Stimulated activated CD4-positive, alpha-beta T cell treated with anti-CD3 and anti-CD28 coated beads, TNF-alpha, amount 100 ng/mL, for 4 hours (primary cell): ENCODE data around the gene CATSPERB.
"Not testable (repeated sequence)": the region's sequence is repeated elsewhere in the genome, so short reads cannot be mapped to it uniquely, and the experiment has no call there.

Experiments used
- DNase-seq, 3 experiments: peaks; one replicate each; pipeline ENCODE4 v3.0.0-alpha.2; 2020; ENCODE audit warnings: low read depth in 3 of 3

CATSPERB gene

DNA sequence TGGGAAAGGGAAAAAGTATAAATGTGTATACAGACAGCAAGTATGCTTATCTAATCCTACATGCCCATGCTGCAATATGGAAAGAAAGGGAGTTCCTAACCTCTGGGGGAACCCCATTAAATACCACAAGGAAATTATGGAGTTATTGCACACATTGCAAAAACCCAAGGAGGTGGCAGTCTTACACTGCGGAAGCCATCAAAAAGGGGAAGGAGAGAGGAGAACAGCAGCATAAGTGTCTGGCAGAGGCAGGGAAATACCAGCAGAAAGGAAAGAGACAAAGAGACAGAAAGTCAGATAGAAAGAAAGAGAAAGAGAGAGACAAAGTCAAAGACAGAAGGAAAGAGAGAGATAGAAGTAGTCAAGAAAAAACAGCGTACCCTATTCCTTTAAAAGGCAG lies 64.8 kb downstream of the CATSPERB start:
- not testable (repeated sequence) for DNase-seq

DNA sequence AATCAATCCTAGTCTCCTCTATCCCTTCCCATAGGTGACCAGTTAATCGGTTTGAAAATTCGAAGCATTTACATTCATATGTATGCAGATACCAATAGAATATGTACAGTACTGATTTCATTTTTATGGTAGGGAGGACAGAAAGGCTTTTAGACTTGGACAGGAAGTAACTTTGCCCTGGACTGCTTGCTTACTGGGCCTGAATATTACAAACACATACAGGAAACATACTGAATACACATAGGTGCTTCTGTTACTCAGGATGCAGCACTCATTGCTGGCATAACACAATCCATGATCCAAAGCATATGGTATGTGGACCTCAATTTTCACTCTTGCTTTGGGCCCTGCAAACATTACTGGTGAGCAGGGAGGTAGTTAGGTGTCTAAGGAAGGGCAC lies 71.1 kb downstream of the CATSPERB start:
- no peak for DNase-seq

DNA sequence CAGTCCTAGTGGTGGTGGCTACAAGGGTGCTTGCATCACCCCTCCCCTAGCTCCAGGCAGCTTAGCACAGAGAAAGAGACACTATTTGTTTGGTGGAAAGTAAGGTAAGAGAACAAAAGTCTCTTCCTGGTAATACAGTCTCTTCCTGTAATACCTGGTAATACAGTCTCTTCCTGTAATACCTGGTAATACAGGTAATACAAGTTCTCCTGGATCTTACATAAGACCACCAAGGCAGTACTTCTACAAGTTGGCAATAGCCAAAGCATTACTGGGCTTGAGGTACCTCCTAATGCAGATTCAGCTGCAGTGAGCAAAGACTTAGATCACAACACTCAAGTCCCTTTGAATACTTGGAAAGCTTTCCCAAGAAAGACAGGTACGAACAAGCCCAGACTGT lies 77.0 kb downstream of the CATSPERB start:
- DNase-seq, result no peak

DNA sequence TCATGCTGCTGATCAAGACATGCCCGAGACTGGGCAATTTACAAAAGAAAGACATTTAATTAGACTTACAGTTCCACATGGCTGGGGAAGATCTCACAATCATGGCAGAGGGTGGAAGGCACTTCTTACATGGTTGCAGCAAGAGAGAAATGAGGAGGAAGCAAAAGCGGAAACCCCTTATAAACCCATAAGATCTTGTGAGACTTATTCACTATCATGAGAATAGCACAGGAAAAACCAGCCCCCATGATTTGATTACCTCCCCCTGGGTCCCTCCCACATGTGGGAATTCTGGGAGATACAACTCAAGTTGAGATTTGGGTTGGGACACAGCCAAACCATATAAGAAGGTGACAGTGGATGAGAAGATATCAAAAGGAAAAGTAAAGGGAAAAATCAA lies 78.4 kb downstream of the CATSPERB start:
- no peak for DNase-seq

DNA sequence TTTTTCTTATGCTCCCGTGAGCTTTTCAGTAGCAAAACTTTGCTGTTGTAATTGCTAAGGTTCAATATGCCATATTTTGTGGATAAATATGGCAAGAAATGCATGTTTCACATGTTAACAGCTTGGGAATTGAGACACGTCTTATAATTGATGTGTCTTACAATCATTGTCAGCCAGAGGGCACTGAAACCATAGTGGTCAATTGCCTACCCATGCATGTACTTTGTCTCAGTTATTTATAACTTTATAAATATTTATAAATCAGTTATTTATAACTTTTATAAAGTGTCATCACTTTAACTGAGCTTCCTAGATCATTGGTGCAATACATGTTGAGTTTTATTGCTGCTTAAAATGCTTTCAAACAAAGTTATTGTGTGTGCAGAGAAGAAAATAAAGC lies 82.0 kb downstream of the CATSPERB start:
- DNase-seq, result no peak

DNA sequence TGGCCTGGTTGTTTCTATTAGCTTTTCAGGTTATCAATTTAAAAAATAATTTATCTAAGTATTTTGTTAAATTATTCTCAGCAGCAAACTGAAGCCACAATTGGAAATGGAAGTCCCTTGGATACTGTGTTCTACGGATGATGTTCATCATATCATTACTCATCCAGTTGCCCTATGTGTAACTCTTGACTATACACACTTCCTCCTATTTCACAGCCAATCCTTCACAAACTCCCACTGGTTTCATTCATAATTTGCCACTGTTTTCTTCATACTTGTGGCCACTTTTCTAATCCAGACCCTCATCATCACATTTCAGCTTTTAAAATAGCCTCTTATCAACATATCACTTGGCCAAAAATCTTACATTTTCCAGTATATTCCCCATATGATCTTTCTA lies 84.0 kb downstream of the CATSPERB start:
- DNase-seq, result no peak

DNA sequence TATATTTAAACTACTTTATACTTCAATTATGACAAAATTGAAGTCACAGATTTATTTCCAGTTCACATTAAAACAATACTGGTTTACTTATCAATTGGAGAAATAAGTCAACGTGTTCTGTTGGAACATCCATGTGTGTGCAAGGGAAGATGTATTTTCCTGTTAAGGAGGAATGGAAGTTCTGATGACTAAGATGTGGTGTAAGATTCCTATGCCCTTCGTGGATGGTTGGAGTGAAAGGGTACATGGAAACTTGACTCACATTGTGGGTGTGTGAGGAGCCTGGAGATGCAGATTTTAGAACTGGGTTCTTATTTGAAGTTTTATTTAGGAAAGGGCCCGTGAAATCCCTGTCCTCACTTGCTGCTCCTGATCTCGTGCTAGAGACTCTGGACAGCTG lies 95.3 kb downstream of the CATSPERB start:
- DNase-seq, result no peak

DNA sequence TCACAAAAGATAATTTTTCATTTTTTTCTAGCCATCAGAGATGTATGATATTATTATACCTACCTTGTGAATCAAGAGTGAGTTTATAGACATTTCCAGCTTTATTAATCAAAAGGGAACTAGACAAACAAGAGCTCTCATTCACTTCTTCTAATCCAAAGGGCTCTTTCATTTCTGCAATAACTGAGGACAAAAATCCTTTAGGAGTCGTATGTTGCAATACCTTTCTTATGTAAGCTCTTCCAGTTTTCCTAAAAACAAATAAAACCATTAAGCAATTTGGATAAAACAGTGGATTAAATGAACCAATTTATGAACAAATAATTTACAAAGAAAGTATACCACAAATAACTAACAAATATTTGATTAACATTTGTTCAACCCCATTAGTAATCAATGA lies 107.1 kb downstream of the CATSPERB start:
- DNase-seq, result no peak

DNA sequence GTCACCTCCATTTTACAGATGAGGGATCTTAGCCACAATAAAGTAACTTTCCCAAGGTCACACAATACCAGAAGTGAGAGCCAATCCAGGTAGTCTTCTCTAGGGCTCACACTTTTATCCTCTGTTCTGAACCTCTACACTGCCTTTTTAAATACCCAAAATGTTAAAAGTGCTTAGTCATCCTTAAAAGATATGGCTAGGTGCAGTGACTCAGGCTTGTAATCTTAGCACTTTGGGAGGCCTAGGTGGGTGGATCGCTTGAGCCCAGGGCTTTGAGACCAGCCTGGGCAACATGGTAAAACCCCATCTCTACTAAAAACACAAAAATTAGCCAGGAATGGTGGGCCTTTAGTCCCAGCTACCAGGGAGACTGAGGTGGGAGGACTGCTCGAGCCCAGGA lies 117.7 kb downstream of the CATSPERB start:
- no peak for DNase-seq

DNA sequence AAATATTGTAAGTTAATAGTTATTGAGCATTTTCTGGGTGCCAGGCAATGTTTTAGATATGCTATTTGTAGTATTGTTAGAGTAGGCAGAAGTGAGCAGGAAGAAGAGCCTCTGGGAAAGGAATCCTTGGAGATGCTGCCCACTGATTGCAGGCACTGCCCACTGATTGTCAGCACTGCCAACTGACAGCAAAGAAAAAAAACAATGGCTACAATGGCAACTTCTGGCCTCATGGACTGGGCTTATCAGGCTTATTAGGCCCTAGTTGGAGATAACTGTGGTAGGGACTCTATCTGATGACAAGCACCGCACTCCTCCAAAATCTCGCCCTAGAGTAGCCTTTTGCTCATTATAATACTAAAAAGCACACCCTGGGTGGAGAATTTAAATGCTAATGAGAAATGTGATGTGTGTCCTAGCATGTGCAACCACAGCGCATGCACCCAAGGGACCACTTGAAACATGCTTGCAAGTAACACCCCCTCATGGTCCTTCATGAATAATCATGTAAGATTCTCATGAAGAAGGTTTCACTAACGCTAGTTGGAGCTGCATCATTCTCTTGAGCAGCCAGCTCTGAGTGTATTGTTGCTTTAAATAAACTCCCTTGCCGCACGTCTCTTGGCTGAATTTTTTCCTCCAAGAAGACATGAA lies 118.3 kb downstream of the CATSPERB start:
- no peak for DNase-seq

DNA sequence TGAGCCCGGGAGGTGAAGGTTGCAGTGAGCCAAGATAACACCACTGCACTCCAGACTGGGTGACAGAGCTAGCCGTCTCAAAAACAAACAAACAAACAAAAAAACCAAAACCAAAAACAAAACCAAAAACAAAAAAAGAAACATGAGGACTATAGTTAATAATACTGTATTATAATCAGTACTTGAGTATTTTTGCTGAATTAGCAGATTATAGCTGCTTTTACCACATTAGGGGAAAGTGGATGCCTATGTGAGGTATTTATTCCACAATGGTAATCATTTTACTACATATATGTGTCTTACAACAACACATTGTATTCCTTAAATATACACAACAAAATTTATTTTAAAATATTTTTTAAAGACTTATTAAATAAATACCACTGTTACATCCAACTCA lies 120.4 kb downstream of the CATSPERB start:
- DNase-seq, result no peak

DNA sequence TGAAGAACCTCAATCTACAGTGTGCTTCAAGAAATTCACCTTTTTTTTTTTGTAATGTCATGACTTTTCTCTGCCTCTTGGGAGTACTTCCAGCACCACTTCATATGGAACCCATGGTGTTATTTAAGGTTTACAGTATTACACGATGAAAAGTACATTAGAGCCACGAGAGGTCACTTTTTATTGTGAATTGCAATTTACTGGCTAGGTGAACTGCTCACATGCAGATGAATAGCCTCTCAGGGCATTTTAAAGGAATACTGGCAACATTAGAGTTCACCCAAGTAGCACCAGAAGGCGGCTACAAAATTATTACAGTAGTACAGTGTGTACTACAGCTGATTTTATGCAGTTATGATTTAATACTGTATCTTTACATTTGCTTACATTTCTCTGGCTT lies 122.7 kb downstream of the CATSPERB start:
- DNase-seq, result no peak

DNA sequence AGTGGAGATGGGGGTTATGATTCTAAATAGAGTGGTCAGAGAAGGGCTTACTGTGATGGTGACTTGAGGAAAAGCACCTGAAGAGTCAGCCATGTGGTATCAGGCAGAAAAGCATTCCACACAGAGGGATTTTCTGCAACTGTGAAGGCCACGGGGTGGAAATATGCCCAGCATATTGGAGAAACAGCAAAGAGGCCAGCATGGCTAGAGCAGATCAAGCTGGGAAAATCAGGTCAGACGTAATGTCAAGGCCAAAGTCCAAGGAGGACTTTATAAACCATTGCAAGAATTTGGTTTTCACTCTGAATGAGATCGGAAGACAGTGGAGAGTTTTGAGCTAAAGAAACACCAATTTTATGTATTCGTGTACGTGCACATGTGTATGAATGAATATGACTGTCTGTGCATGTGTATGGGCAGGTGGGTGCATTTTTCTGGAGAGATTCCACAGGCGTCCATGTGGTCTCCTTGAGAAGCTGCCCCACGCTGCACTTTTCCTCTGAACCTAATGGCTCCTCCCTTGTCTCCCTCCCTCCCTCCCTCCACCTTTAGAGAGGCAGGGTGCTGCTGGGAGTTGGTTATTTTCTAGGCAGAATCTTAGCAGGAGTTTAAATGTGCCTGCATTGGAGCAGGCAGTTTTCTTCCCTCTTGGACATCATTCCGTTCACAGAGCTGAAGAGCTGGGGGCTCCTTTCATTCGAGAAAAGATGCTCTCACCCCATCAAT lies 124.4 kb downstream of the CATSPERB start:
- no peak for DNase-seq

DNA sequence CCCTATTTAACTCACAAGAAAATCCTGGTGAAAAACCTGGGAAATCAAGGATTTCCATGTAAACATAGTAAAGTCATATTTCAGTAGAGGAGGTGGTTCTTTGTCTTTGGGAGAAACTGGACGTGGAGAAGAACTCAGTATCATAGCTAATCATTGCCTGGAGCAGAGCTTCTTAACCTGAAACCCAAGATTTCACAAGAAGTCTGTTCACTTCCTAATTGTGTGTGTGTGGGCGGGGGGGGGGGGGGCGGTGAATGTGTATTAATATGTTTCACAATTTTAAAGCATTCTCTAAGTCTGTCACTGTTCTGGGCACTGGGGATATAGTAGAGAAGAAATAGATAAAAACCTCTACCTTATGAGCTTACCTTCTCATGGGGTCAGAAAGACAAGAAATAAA lies 125.0 kb downstream of the CATSPERB start:
- DNase-seq, result no peak

DNA sequence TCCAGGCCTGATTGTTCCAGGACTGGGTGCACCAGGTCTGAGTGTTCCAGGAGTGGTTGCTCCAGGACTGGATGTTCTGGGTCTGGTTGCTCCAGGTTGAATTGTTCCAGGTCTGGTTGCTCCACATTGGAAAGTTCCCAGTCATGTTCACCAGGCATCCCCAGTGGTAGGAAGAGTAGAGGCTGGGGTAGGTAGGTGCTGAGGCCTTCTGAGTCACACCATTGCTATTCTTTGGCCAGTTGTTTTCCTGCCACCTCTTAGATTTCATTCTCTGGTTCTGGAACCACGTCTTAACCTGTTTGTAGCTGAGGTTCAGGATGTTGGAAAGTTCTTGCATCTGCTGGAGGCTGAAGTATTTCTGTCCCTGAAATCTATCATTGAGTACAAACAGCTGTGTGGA lies 127.3 kb downstream of the CATSPERB start:
- DNase-seq, result not testable (repeated sequence)

DNA sequence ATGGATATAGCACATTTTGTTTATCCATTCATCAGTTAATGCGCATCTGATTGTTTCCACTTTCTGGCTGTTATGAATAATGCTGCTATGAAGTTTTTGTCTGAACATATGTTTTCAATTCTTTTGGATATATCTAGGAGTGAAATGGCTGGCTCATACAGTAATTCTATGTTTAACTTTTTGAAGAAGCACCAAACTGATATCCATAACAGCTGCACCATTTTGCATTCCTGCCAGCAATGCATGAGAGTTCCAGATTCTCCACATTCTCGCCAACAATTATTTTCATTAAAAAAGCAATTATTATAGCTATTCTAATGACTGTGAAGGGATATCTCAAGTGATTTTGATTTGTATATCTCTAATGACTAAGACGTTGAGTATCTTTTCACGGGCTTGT lies 131.9 kb downstream of the CATSPERB start:
- DNase-seq, result no peak

DNA sequence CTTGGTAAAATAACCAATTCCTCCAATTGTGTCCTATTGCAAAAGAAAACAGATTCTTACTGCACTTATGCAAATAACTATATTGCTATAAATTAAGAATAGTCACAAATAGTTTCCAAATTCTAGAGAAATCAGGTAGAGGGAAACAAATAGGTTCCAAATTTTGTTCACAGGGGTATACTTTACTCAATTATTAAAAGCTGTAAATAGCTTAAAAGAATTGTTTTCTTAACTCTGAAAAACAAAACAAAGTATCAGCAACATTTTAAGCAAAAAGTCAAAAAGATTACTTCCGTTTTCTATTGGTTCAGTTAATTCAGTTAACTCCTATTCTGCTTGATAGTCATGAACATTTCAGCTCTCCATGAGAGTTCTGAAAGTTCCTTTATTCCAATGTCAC lies 136.2 kb downstream of the CATSPERB start:
- DNase-seq, result no peak

DNA sequence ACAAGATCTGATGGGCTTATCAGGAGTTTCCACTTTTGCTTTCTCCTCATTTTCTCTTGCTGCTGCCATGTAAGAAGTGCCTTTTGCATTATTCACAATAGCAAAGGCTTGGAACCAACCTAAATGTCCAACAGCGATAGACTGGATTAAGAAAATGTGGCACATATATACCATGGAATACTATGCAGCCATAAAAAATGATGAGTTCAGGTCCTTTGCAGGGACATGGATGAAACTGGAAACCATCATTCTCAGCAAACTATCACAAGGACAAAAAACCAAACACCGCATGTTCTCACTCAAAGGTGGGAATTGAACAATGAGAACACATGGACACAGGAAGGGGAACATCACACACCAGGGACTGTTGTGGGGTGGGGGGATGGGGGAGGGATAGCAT lies 137.9 kb downstream of the CATSPERB start:
- not testable (repeated sequence) for DNase-seq

DNA sequence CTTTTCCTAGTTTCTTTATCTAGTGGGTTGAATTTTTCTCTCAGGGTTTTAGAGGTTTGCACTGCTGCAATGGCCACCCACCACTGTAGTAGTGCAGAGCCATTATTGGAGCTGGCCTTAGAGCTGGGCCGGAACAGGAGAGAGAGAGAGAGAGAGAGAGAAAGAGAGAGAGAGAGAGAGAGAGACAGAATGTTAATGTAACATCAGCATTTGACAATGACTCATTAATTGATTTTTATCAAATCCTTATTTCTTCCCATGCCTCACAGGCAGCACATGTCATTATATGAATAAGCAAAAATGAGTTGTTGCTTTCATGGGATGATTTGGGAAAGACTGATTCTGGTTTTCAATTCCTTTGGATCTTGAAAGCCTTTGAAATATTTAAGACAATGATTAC lies 145.5 kb downstream of the CATSPERB start:
- no peak for DNase-seq

DNA sequence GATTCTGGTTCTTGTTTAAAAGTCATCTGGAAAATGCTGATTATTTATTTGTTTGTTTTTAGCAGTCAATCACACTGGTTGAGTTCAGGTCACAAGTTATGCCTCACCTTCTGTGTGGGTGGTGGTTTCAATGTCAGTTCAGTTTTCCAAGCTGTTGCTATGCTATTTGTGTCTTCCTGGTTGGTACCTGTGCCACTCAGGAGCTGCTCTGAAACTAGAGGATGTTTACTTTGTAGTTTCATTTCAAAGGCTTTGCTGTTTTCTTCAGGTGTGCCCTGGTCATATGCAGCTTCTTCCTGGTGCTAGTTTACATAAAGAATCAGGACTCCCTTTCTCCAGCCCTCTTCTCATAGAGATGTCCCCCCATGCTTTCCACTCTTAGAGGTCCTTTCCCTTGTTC lies 146.0 kb downstream of the CATSPERB start:
- DNase-seq, result no peak

DNA sequence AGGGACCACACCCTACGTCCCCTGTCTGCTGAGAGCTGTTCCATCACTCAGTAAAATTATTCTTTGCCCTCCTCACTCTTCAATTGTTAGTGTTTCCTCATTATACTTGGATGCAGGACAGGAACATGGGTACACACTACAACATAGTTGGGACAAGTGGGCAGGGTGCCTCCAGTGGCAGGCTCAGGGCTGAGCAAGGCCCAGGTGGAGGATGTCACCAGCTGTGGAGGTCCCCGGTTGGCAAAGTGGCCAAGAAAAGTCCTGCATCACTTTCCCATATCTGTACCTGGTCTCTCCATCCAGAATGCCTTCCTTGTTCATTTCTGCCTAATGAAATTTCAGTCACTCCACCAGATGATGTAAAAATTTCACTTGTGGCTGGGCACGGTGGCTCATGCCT lies 149.1 kb downstream of the CATSPERB start:
- no peak for DNase-seq

DNA sequence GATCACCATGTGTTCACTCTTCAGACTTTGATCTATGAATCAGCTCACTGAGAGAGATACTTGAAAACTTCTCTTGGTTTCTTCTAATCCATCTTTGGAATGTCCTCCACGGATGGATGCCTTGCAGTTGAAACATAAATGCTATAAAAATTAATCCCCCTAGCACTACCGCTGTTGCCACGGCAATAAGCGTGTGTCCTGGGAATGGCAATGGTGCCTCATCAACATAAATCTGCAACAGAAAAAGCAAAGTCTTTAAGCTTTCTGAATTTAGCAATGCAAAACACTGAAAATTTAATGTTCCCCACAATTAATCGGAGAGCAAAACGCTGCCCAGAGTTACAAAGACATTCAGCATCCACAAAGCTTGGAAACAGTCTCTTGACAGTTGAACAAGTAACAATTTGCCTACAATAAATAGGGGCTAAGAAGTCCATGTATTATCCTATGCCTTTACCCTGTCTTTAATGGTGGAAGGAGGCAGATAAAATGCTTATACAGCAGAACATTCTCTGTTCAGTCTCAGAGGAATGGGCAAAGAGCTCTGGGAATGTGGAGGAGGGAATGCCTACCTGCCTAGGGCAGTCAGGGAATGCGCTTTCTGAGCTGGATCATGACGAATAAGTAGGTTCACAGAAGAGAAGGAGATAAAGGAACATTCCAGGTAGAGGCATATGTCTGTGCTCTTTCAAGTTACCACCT lies 150.9 kb downstream of the CATSPERB start:
- no peak for DNase-seq

DNA sequence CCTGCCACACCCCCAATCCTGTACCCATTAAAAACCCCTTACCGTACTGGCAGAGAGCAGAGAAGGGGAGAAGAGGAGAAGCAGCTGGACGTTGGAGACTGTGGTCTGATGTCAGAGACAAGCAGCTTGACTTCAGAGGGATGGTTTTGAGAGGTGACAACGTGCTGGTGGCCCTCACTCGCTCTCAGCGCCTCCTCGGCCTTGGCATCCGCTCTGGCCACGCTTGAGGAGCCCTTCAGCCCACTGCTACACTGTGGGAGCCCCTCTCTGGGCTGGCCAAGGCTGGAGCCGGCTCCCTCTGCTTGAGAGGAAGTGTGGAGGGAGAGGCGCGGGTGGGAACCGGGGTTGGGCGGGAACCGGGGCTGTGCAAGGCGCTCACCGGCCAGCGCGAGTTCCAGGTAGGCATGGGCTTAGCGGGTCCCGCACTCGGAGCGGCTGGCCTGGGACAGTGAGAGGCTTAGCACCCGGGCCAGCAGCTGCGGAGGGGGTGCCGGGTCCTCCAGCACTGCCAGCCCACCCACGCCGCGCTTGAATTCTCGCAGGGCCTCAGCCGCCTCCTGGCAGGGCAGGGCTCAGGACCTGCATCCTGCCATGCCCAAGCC lies 154.2 kb downstream of the CATSPERB start:
- DNase-seq, result no peak
